ENCODE results near the gene KIF24.

- TF ChIP-seq CTCF (IDR thresholded peaks at IDR 0.05) (no peak), POLR2A (IDR thresholded peaks at IDR 0.05) (no peak)
Observed at GRCh38 chr9:34326690-34327089, 2.4 kb downstream of the KIF24 start.
